GM12878 (cell line): ENCODE measurements around the gene FAM3B. TPM values are rescaled to one million over a fixed set of nuclear protein-coding genes. Genes with fewer than 3 reads are reported as not detected.

Experiments used
- ATAC-seq: fragments of 200-7000 bp; cut with Tn5 transposase; 3 replicates; pipeline ENCODE4 v1.9.1; 2020; ENCODE audit warnings: mild to moderate bottlenecking, moderate library complexity
- BruUV-seq: library from RNA; stranded (reverse); fragments of 400-500 nt; replicated peaks from 2 replicates; lab custom pipeline; 2021; lab: Mats Ljungman, UMichigan
- CTCF ChIA-PET: fragments of 300-600 bp; sonication (Branson Sonifier 250); formaldehyde crosslinking; extraction: SDS; loops from one replicate; lab custom pipeline; 2021; ENCODE audit warnings: inconsistent platforms; lab: Yijun Ruan, JAX
- POLR2A ChIA-PET: fragments of 350-600 bp; formaldehyde crosslinking; extraction: SDS; loops from one replicate; lab custom pipeline; 2021; ENCODE audit warnings: inconsistent platforms; lab: Charles Lee
- RAD21 ChIA-PET: fragments of 300-600 bp; sonication (Branson Sonifier 250); formaldehyde crosslinking; loops from one replicate; lab custom pipeline; 2023; ENCODE audit warnings: antibody characterized with exemption; ENCODE audit not compliant: unreplicated experiment; lab: Charles Lee
- SMC1A ChIA-PET: fragments of 300-600 bp; sonication (Branson Sonifier 250); formaldehyde crosslinking; loops from one replicate; lab custom pipeline; 2023; ENCODE audit not compliant: unreplicated experiment, uncharacterized antibody; lab: Charles Lee
- DNase-seq: peaks from one replicate; pipeline ENCODE4 v3.0.0-alpha.2; 2011; ENCODE audit warnings: low read depth, low spot score
- FAIRE-seq: peaks from 3 replicates; lab custom pipeline; 2011; peaks lifted over from hg19 to GRCh38; lab: Jason Lieb, UNC
- H2AFZ ChIP-seq: 2 replicates; pipeline ENCODE4 v1.6.0; 2011; ENCODE audit warnings: low read depth, low read length, control low read depth; ENCODE audit not compliant: control insufficient read depth
- H3K27ac ChIP-seq: 2 replicates; pipeline ENCODE4 v1.5.1; 2011; ENCODE audit warnings: control low read depth; ENCODE audit not compliant: control insufficient read depth, insufficient read depth
- H3K27me3 ChIP-seq, 2 experiments: replicated peaks in 1 of 2; 2 replicates each; pipeline versions ENCODE4 v1.6.0 to v1.6.1; 2011; ENCODE audit warnings: low read length in 1 of 2; ENCODE audit not compliant: control insufficient read depth in 2 of 2, insufficient read depth in 2 of 2
- H3K36me3 ChIP-seq, 2 experiments: 2 replicates each; pipeline ENCODE4 v1.5.1; 2011; ENCODE audit warnings: low read length in 1 of 2; ENCODE audit not compliant: control insufficient read depth in 2 of 2, insufficient read depth in 2 of 2
- H3K4me1 ChIP-seq: 2 replicates; pipeline ENCODE4 v1.6.1; 2011; ENCODE audit warnings: mild to moderate bottlenecking, low read length, moderate library complexity, mixed read lengths; ENCODE audit not compliant: control insufficient read depth, insufficient read depth
- H3K4me2 ChIP-seq: 2 replicates; pipeline ENCODE4 v1.6.0; 2011; ENCODE audit warnings: control low read depth; ENCODE audit not compliant: control insufficient read depth, insufficient read depth
- H3K4me3 ChIP-seq: fragments of 200-600 bp; sonication (generic); 2 replicates; pipeline ENCODE4 v1.5.1; 2016
- H3K79me2 ChIP-seq: 2 replicates; pipeline ENCODE4 v1.6.0; 2011; ENCODE audit warnings: low read length; ENCODE audit not compliant: control insufficient read depth, insufficient read depth
- H3K9ac ChIP-seq: 2 replicates; pipeline ENCODE4 v1.8.0; 2011; ENCODE audit warnings: low read length, control low read depth, mixed read lengths; ENCODE audit not compliant: control insufficient read depth, insufficient read depth
- H3K9me3 ChIP-seq: replicated peaks from 3 replicates; pipeline ENCODE4 v1.5.1; 2011; ENCODE audit warnings: mild to moderate bottlenecking, low read length; ENCODE audit not compliant: control insufficient read depth, insufficient read depth
- H4K20me1 ChIP-seq: 2 replicates; pipeline ENCODE4 v1.6.0; 2011; ENCODE audit not compliant: control insufficient read depth, insufficient read depth
- WGBS: methylation state at CpG from one replicate; pipeline ENCODE4 v1.1.6; 2016; ENCODE audit warnings: low lambda C conversion rate; ENCODE audit not compliant: insufficient replicate concordance, insufficient coverage; ENCODE audit errors: missing lambda C conversion rate; 5-methylcytosine and 5-hydroxymethylcytosine counted together
- in situ Hi-C: fragments of 300-500 bp; cut with MboI; formaldehyde crosslinking; loops from 9 replicates; pipeline ENCODE4 v1.14.3; 2018; ENCODE audit warnings: mixed read lengths
- intact Hi-C: fragments of 100-400 bp; cut with micrococcal nuclease; formaldehyde crosslinking; loops from one replicate; pipeline ENCODE4 v1.14.2; 2022; ENCODE audit not compliant: unreplicated experiment
- polyA plus RNA-seq, 11 experiments: library from polyadenylated mRNA; depleted of rRNA in 4 of 11; unstranded in 6 of 11; stranded (reverse) in 5 of 11; fragments of >200 nt; fragmentation: Nextera tagmentation in 4 of 11; fragmentation: Illumina TruSeq in 1 of 11; extraction: Ambion mirVana in 4 of 11; extraction: Trizol in 1 of 11; gene quantifications; 1 replicate in 1 of 11; 2 replicates in 10 of 11; pipeline versions ENCODE4 v1.2.1 to v1.2.3, GENCODE V29; 2011 to 2016; ENCODE audit warnings: inconsistent platforms in 2 of 11, missing spikeins in 2 of 11, low read depth in 1 of 11
- total RNA-seq, 4 experiments: library from RNA; depleted of rRNA in 3 of 4; stranded (reverse); fragments of >200 nt in 3 of 4; fragmentation: Illumina TruSeq in 1 of 4; extraction: Trizol in 1 of 4; gene quantifications; 2 replicates each; pipeline versions ENCODE4 v1.2.1 to v1.2.3, GENCODE V29; 2013 to 2021
- TF ChIP-seq, protein P1 (sequence below): fragments of 450-650 bp; IDR thresholded peaks from 2 replicates; pipeline ENCODE4 v1.6.1; 2017; ENCODE audit warnings: mild to moderate bottlenecking, moderate library complexity

The FAM3B gene
- total and polyA plus RNA-seq, 10 of the 15 experiments (the other 5 are each of a cell fraction or from before 2014, with no cell fraction given), result 0.12 TPM; not detected in 9

DNA sequence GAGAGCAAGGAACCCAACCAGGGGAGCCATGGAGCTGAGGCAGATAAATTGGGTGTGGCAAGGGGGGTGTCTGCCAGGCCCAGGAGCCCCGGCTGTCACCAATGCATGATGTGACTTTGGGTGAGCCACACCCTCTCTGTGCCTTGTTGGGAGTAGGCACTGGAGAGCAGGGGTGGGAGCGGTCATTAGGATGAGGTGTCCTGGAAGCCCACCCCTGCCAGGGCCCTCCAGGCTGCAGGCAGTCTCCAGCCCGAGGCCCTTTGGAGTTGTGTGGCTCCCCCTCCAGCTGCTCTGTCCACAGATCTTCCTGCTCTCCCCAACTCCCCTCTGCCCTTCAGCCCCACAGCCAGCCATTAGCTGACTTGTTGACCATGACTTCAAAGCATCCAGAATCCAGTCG is 56.7 kb downstream of the FAM3B start:
- peak overlapping the region; percentile 1 for H3K4me2 ChIP-seq
- no peaks in the 10 kb centered on the region for H3K27me3 ChIP-seq
- intact Hi-C loops, result no loop called here
- TF ChIP-seq, protein P1, sequence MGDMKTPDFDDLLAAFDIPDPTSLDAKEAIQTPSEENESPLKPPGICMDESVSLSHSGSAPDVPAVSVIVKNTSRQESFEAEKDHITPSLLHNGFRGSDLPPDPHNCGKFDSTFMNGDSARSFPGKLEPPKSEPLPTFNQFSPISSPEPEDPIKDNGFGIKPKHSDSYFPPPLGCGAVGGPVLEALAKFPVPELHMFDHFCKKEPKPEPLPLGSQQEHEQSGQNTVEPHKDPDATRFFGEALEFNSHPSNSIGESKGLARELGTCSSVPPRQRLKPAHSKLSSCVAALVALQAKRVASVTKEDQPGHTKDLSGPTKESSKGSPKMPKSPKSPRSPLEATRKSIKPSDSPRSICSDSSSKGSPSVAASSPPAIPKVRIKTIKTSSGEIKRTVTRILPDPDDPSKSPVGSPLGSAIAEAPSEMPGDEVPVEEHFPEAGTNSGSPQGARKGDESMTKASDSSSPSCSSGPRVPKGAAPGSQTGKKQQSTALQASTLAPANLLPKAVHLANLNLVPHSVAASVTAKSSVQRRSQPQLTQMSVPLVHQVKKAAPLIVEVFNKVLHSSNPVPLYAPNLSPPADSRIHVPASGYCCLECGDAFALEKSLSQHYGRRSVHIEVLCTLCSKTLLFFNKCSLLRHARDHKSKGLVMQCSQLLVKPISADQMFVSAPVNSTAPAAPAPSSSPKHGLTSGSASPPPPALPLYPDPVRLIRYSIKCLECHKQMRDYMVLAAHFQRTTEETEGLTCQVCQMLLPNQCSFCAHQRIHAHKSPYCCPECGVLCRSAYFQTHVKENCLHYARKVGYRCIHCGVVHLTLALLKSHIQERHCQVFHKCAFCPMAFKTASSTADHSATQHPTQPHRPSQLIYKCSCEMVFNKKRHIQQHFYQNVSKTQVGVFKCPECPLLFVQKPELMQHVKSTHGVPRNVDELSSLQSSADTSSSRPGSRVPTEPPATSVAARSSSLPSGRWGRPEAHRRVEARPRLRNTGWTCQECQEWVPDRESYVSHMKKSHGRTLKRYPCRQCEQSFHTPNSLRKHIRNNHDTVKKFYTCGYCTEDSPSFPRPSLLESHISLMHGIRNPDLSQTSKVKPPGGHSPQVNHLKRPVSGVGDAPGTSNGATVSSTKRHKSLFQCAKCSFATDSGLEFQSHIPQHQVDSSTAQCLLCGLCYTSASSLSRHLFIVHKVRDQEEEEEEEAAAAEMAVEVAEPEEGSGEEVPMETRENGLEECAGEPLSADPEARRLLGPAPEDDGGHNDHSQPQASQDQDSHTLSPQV, result no peak
- H3K79me2 ChIP-seq, result peaks cover 57% of the 10 kb centered on the region
- no TSS peak for BruUV-seq
- ChIA-PET POLR2A (interaction anchor here (0.9 to 3.1 kb wide), 4 partner anchors 12 to 90 kb away, joined by 3 to 13 read pairs (median 7); partner anchors contain the start of genes MX1 and MX2), RAD21 (interaction anchor here (5.5 to 7.7 kb wide), 3 partner anchors 12 to 91 kb away, joined by 29 to 97 read pairs (median 42); partner anchors contain the start of gene MX2), SMC1A (interaction anchor here (1.2 to 8.3 kb wide), 7 partner anchors 12 to 89 kb away, joined by 3 to 67 read pairs (median 8); partner anchors contain the start of gene MX1), CTCF (interaction anchor here (1.5 to 7.4 kb wide), 4 partner anchors 38 to 90 kb away, joined by 7 to 99 read pairs (median 16); no protein-coding TSS in a partner anchor)
- ATAC-seq (no peak), DNase-seq (no peak), FAIRE-seq (no peak)
- 73% methylated on average over 4 of the region's 4 CpGs for WGBS
- no peak overlapping the region for H2AFZ ChIP-seq
- no peak overlapping the region for H3K27ac ChIP-seq
- H3K4me3 ChIP-seq, result peak overlapping the region; percentile 15; the same call in 1 of the 2 replicates
- peaks cover 0 to 5% of the 10 kb centered on the region in 2 experiments; a peak in 3 of 4 replicates for H3K36me3 ChIP-seq
- H3K4me1 ChIP-seq, result peaks cover 20% of the 10 kb centered on the region
- in situ Hi-C loops, result no loop called here
- no peak overlapping the region for H3K9ac ChIP-seq
- H4K20me1 ChIP-seq, result no peaks in the 10 kb centered on the region; the same call in 1 of the 2 replicates
- no peaks in the 10 kb centered on the region for H3K9me3 ChIP-seq
